ENCODE results near the gene HMG20A.

HMG20A gene

GRCh38 chr15:77457191-77457904 is 36.7 kb downstream of the HMG20A start:
- H3K27ac Mint-ChIP-seq: peak overlapping the region; percentile 66 to 82 (median 72)
- no peak overlapping the region for H3K4me3 Mint-ChIP-seq
- no peaks in the 10 kb centered on the region for H3K9me3 Mint-ChIP-seq
- no peak for TF ChIP-seq CTCF (IDR thresholded peaks at IDR 0.05; ENCODE audit: unreplicated experiment in 3 of 3)
- peaks cover 20% of the 10 kb centered on the region for H3K4me1 Mint-ChIP-seq
- peaks cover 28% of the 10 kb centered on the region for H3K36me3 Mint-ChIP-seq (ENCODE audit: low read depth)
- no peaks in the 10 kb centered on the region for H3K27me3 Mint-ChIP-seq (ENCODE audit: low read depth)

GRCh38 chr15:77457905-77458265 is 37.2 kb downstream of the HMG20A start:
- peaks cover 20% of the 10 kb centered on the region for H3K4me1 Mint-ChIP-seq
- H3K4me3 Mint-ChIP-seq: no peak overlapping the region
- peak overlapping the region; percentile 66 to 82 (median 72) for H3K27ac Mint-ChIP-seq
- no peak for TF ChIP-seq CTCF (IDR thresholded peaks at IDR 0.05; ENCODE audit: unreplicated experiment in 3 of 3)
- H3K9me3 Mint-ChIP-seq: no peaks in the 10 kb centered on the region
- H3K27me3 Mint-ChIP-seq (ENCODE audit: low read depth): no peaks in the 10 kb centered on the region
- peaks cover 28% of the 10 kb centered on the region for H3K36me3 Mint-ChIP-seq (ENCODE audit: low read depth)

GRCh38 chr15:77459031-77459430 is 38.3 kb downstream of the HMG20A start:
- Mint-ChIP-seq H3K9me3 (no peaks in the 10 kb centered on the region), H3K4me1 (peaks cover 20% of the 10 kb centered on the region), H3K4me3 (no peak overlapping the region), H3K36me3 (ENCODE audit: low read depth) (peaks cover 28% of the 10 kb centered on the region), H3K27ac (no peak overlapping the region), H3K27me3 (ENCODE audit: low read depth) (no peaks in the 10 kb centered on the region)
- no peak for TF ChIP-seq CTCF (IDR thresholded peaks at IDR 0.05; ENCODE audit: unreplicated experiment in 3 of 3)

GRCh38 chr15:77461486-77461885 is 40.8 kb downstream of the HMG20A start:
- no peak overlapping the region for H3K4me3 Mint-ChIP-seq
- H3K9me3 Mint-ChIP-seq: no peaks in the 10 kb centered on the region
- no peak overlapping the region for H3K27ac Mint-ChIP-seq

GRCh38 chr15:77464129-77464865 is 43.6 kb downstream of the HMG20A start:
- Mint-ChIP-seq H3K9me3 (no peaks in the 10 kb centered on the region), H3K4me1 (no peaks in the 10 kb centered on the region), H3K27ac (no peak overlapping the region), H3K27me3 (ENCODE audit: low read depth) (no peaks in the 10 kb centered on the region), H3K36me3 (ENCODE audit: low read depth) (peaks cover 53% of the 10 kb centered on the region), H3K4me3 (no peak overlapping the region)
- no peak for TF ChIP-seq CTCF (IDR thresholded peaks at IDR 0.05; ENCODE audit: unreplicated experiment in 3 of 3)

More at GRCh38 chr15:77461486-77461885, 40.8 kb downstream of the HMG20A start:
- Mint-ChIP-seq H3K36me3 (ENCODE audit: low read depth) (peaks cover 37% of the 10 kb centered on the region), H3K4me1 (peaks cover 11% of the 10 kb centered on the region), H3K27me3 (ENCODE audit: low read depth) (no peaks in the 10 kb centered on the region)
- TF ChIP-seq CTCF (IDR thresholded peaks at IDR 0.05; ENCODE audit: unreplicated experiment in 3 of 3): no peak

Measured in nephron (organoid).